Esophagus squamous epithelium (tissue), 4 donors: ENCODE data around the gene TEF.

Experiments
- POLR2A ChIP-seq, 4 donors: fragments of 450-650 bp; IDR thresholded peaks; one replicate each; pipeline ENCODE4 v1.6.1; 2017; ENCODE audit warnings: antibody characterized with exemption in 4 of 4, mild to moderate bottlenecking in 4 of 4, moderate library complexity in 3 of 4
- TF ChIP-seq, protein P1 (sequence below), 6 experiments: fragments of 450-650 bp in 4 of 6; fragments of 200-600 bp in 2 of 6; sonication (generic) in 2 of 6; IDR thresholded peaks; one replicate each; pipeline ENCODE4 v1.5.1; 2016 to 2019; ENCODE audit warnings: antibody characterized with exemption in 6 of 6, mild to moderate bottlenecking in 4 of 6, moderate library complexity in 4 of 6

DNA sequence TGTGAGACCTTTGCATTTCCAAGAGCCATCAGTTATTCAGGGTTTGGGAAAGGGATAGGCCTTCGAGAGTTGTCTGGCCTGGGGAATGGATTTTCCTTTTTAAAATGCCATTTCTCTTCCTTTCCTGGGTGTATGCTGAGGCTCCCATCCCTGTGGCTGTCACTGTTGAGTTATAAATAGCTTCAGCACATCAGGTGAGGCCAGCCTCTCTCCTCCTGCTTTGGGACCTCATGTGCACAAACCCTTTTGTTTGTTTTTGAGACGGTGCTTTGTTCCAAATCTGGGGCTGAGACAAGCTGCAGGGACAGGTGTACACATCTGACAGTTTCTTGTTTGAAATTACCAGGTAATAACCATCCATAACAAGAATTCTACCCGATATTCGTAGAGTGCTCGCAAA, 1.3 kb downstream of the TEF start:
- TF ChIP-seq, protein P1, sequence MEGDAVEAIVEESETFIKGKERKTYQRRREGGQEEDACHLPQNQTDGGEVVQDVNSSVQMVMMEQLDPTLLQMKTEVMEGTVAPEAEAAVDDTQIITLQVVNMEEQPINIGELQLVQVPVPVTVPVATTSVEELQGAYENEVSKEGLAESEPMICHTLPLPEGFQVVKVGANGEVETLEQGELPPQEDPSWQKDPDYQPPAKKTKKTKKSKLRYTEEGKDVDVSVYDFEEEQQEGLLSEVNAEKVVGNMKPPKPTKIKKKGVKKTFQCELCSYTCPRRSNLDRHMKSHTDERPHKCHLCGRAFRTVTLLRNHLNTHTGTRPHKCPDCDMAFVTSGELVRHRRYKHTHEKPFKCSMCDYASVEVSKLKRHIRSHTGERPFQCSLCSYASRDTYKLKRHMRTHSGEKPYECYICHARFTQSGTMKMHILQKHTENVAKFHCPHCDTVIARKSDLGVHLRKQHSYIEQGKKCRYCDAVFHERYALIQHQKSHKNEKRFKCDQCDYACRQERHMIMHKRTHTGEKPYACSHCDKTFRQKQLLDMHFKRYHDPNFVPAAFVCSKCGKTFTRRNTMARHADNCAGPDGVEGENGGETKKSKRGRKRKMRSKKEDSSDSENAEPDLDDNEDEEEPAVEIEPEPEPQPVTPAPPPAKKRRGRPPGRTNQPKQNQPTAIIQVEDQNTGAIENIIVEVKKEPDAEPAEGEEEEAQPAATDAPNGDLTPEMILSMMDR (IDR thresholded peaks at IDR 0.05): no peak
- no peak for TF ChIP-seq POLR2A (IDR thresholded peaks at IDR 0.05)
